Type B pancreatic cell (in vitro differentiated cells): ENCODE measurements around the gene MPZL2. TPM values are rescaled to one million over a fixed set of nuclear protein-coding genes. Genes with fewer than 3 reads are reported as not detected.

Experiments used
- DNase-seq: peaks from one replicate; pipeline ENCODE4 v3.0.0; 2021; ENCODE audit warnings: mixed read lengths; ENCODE audit not compliant: unreplicated experiment; ENCODE audit errors: extremely low spot score
- H3K27ac Mint-ChIP-seq: 2 replicates; pipeline ENCODE4 v1.8.0; 2021; ENCODE audit warnings: mild to moderate bottlenecking, mixed read lengths
- H3K27me3 Mint-ChIP-seq: 2 replicates; pipeline ENCODE4 v1.8.0; 2021; ENCODE audit warnings: mixed read lengths
- H3K36me3 Mint-ChIP-seq: 2 replicates; pipeline ENCODE4 v1.8.0; 2021; ENCODE audit warnings: mixed read lengths
- H3K4me1 Mint-ChIP-seq: one replicate; pipeline ENCODE4 v1.8.0; 2021; ENCODE audit warnings: mixed read lengths; ENCODE audit not compliant: unreplicated experiment
- H3K4me3 Mint-ChIP-seq: 2 replicates; pipeline ENCODE4 v1.8.0; 2021; ENCODE audit warnings: mild to moderate bottlenecking, mixed read lengths
- H3K9me3 Mint-ChIP-seq: 2 replicates; pipeline ENCODE4 v1.8.0; 2021; ENCODE audit warnings: mixed read lengths
- total RNA-seq: library from RNA; stranded (reverse); gene quantifications from 2 replicates; pipeline ENCODE4 v1.2.1, GENCODE V29; 2021; ENCODE audit warnings: low replicate concordance
- TF ChIP-seq, protein P1 (sequence below): fragments of 200-600 bp; sonication (generic); conservative IDR thresholded peaks from 2 replicates; pipeline ENCODE4 v1.5.0; 2021; ENCODE audit warnings: antibody characterized with exemption, mild to moderate bottlenecking

Gene MPZL2
- total RNA-seq, 1 donor from 2014 or later, result 32.7 TPM

DNA sequence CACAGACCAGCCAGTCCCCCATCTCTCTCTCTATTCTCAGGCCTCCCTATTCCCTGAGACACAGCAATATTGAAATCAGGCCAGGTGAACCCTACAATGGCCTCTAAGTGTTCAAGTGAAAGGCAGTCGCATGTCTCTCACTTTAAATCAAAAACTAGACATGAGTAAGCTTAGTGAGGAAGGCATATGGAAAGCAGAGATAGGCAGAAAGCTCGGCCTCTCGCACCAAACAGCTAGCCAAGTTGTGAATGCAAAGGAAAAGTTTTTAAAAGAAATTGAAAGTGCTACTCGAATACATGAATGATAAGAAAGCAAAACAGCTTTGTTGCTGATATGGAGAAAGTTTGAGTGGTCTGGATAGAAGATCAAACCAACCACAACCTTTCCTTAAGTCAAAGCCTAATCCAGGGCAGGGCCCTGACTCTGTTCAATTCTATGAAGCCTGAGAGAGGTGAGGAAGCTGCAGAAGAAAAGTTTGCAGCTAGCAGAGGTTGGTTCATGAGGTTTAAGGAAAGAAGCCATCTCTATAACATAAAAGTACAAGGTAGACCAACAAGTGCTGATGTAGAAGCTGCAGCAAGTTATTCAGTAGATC, 19.8 kb upstream of the MPZL2 start:
- Mint-ChIP-seq H3K4me3 (no peak overlapping the region), H3K27me3 (peaks cover 9% of the 10 kb centered on the region), H3K9me3 (no peaks in the 10 kb centered on the region), H3K4me1 (no peaks in the 10 kb centered on the region), H3K27ac (no peak overlapping the region), H3K36me3 (peaks cover 3% of the 10 kb centered on the region)
- TF ChIP-seq, protein P1, sequence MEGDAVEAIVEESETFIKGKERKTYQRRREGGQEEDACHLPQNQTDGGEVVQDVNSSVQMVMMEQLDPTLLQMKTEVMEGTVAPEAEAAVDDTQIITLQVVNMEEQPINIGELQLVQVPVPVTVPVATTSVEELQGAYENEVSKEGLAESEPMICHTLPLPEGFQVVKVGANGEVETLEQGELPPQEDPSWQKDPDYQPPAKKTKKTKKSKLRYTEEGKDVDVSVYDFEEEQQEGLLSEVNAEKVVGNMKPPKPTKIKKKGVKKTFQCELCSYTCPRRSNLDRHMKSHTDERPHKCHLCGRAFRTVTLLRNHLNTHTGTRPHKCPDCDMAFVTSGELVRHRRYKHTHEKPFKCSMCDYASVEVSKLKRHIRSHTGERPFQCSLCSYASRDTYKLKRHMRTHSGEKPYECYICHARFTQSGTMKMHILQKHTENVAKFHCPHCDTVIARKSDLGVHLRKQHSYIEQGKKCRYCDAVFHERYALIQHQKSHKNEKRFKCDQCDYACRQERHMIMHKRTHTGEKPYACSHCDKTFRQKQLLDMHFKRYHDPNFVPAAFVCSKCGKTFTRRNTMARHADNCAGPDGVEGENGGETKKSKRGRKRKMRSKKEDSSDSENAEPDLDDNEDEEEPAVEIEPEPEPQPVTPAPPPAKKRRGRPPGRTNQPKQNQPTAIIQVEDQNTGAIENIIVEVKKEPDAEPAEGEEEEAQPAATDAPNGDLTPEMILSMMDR, result no peak
- no peak for DNase-seq

DNA sequence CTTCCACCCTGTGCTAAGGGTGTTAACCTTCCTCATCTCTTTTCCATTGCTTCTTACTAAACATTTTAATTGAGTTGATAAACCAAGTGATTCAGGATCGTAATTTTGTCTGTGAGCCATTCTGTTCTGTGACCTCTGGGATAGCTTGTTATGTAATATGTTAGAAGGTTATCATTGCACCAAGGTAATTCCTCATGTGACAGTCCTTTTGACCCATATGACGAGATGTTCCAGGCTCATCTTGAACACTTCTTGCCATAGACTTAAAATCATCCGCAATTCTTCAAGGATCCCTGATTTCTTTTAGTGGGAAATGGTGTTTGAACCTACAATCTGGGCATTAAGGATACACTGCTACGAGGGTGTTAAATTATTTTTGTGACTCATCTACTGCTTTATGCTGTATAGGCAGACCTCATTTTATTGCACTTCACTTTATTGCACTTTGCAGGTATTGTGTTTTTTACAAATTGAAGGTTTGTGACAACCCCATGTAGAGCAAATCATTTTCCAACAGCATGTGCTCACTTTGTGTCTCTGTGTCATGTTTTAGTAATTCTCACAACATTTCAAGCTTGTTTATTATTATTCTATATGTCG, 19.0 kb upstream of the MPZL2 start:
- H3K27me3 Mint-ChIP-seq, result peaks cover 12% of the 10 kb centered on the region
- no peaks in the 10 kb centered on the region for H3K4me1 Mint-ChIP-seq
- H3K36me3 Mint-ChIP-seq, result peaks cover 3% of the 10 kb centered on the region
- H3K27ac Mint-ChIP-seq, result no peak overlapping the region
- DNase-seq, result no peak
- H3K9me3 Mint-ChIP-seq, result no peaks in the 10 kb centered on the region
- TF ChIP-seq, protein P1, result no peak
- no peak overlapping the region for H3K4me3 Mint-ChIP-seq

DNA sequence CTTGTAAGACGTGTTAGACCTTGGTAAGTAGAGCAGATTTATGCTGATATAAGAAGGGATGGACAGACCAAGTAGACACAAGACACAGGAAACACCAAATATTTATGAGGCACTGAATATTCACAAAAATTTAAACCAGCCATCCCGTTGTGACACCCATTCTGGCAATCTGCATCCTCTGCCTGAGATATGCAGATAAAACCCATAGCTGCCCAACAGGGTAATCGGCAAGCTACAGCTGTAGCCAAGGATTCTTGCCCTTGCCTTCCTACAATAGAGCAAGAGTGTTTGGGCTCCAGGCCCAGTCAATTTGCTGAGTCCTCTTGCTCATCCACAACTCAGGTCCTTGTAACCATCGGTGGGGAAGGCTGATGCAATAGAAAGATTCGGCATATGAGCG, 18.5 kb upstream of the MPZL2 start:
- peaks cover 3% of the 10 kb centered on the region for H3K36me3 Mint-ChIP-seq
- no peak overlapping the region for H3K27ac Mint-ChIP-seq
- no peak overlapping the region for H3K4me3 Mint-ChIP-seq
- peaks cover 12% of the 10 kb centered on the region for H3K27me3 Mint-ChIP-seq
- H3K4me1 Mint-ChIP-seq, result no peaks in the 10 kb centered on the region
- DNase-seq, result no peak
- TF ChIP-seq, protein P1, result no peak
- no peaks in the 10 kb centered on the region for H3K9me3 Mint-ChIP-seq

- no peaks in the 10 kb centered on the region for H3K9me3 Mint-ChIP-seq
- H3K36me3 Mint-ChIP-seq, result peaks cover 3% of the 10 kb centered on the region
- no peak overlapping the region for H3K27ac Mint-ChIP-seq
- H3K27me3 Mint-ChIP-seq, result peaks cover 16% of the 10 kb centered on the region
- H3K4me3 Mint-ChIP-seq, result no peak overlapping the region
- DNase-seq, result no peak
- H3K4me1 Mint-ChIP-seq, result no peaks in the 10 kb centered on the region
- TF ChIP-seq, protein P1, result no peak
These were observed 17.2 kb upstream of the MPZL2 start for GRCh38 chr11:118281284-118281683.

DNA sequence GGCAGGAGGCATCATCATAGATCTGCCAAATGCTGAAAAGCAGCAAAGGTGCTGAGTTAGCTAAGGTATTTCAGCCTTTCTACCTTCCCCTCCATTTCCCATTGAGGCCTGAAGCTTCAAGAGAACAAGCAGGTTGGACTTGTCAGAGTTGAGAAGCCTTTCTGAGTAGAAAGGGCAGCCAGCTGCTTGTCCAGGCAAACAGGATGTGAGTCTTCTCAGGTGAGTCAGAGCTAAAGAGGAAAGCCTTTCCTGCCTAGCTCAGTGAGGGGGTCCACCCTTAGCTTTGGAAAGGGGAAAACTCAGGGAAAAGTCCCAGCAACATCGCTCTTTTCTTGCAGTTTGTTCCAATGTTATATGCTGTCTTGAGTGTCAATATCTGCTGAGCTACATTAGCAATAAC, 13.2 kb upstream of the MPZL2 start:
- no peak for DNase-seq
- peaks cover 1% of the 10 kb centered on the region for H3K36me3 Mint-ChIP-seq
- no peaks in the 10 kb centered on the region for H3K9me3 Mint-ChIP-seq
- TF ChIP-seq, protein P1, result no peak
- H3K27ac Mint-ChIP-seq, result peak overlapping the region; percentile 66
- H3K27me3 Mint-ChIP-seq, result peaks cover 31% of the 10 kb centered on the region
- no peak overlapping the region for H3K4me3 Mint-ChIP-seq
- H3K4me1 Mint-ChIP-seq, result no peaks in the 10 kb centered on the region
